ENCODE measurements around the gene PRR20C.
"Not testable (repeated sequence)": the region's sequence is repeated elsewhere in the genome, so short reads cannot be mapped to it uniquely, and the experiment has no call there.

DNA sequence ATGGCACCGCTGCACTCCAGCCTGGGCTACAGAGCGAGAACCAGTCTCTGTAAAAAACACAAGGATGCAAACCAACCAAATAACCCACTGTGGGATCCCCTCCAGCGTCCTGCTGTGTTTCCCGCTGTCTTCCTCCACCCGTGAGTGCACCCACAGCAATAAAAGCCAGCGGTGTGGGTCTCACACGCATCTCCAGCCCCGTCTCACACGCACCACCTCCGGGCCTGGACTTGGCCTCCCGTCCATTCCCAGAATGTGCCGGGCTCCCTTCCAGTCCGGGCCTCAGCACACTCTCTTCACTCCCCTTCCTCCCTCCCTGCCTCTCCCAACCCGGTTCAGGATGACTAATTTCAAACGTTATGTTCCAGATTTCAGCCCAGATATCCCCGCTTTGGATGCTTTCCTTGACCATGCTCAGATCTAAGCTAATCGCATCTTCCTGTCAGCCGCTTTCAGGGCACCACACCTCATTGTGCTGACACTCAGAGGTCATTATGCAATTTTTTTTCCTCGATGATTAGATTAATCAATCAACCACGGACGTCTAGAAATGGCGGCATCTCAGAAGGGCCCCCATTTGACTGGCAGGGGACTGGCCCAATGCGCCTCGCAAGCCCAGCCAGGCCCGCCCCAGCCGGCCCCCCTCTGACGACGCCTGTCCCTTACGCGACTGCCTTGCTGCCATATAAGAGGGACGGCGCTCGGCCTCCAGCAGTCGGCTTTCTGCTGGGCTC is 13.5 kb upstream of the PRR20C start, which contains the start of gene PRR20A:
- not testable (repeated sequence) for TF ChIP-seq CTCF, POLR2A, EP300, POLR2AphosphoS5 (IDR thresholded peaks at IDR 0.05)

All from stomach (tissue), 4 donors.